Ovary (tissue), 9 donors: ENCODE data around the gene ARRDC5. TPM values are rescaled to one million over a fixed set of nuclear protein-coding genes. Genes with fewer than 3 reads are reported as not detected.

Experiments
- DNase-seq, 5 donors: peaks; one replicate each; pipeline ENCODE4 v3.0.0-alpha.2; 2019 to 2020
- H3K27ac ChIP-seq, 2 donors: fragments of 200-600 bp; one replicate each; pipeline versions ENCODE4 v1.5.1 to v1.8.0; 2019 to 2022
- H3K27me3 ChIP-seq: fragments of 200-600 bp; one replicate; pipeline ENCODE4 v1.8.0; 2022
- H3K36me3 ChIP-seq: fragments of 200-600 bp; sonication (generic); one replicate; pipeline ENCODE4 v1.5.1; 2019
- H3K4me1 ChIP-seq: one replicate; pipeline ENCODE4 v1.8.1; 2013; ENCODE audit warnings: mild to moderate bottlenecking, moderate library complexity; ENCODE audit not compliant: insufficient read depth
- H3K4me3 ChIP-seq: fragments of 200-600 bp; sonication (generic); one replicate; pipeline ENCODE4 v1.5.1; 2017
- H3K9me3 ChIP-seq, 2 donors: fragments of 200-600 bp in 1 of 2; sonication (generic) in 1 of 2; one replicate each; pipeline versions ENCODE4 v1.5.1 to v1.8.1; 2013 to 2019; ENCODE audit warnings: mild to moderate bottlenecking in 1 of 2, moderate library complexity in 1 of 2
- EP300 ChIP-seq: sonication (generic); formaldehyde crosslinking; IDR thresholded peaks from one replicate; pipeline ENCODE4 v1.6.1; 2017; ENCODE audit warnings: antibody characterized with exemption
- POLR2A ChIP-seq: fragments of 450-650 bp; IDR thresholded peaks from one replicate; pipeline ENCODE4 v1.6.1; 2017; ENCODE audit warnings: antibody characterized with exemption, mild to moderate bottlenecking, moderate library complexity
- WGBS, 3 donors: extraction: QIAGEN DNeasy Blood & Tissue Kit in 1 of 3; methylation state at CpG; one replicate each; pipeline versions ENCODE4 v1.1.5 to v1.1.7; 2013 to 2017; 5-methylcytosine and 5-hydroxymethylcytosine counted together
- intact Hi-C, 4 donors: fragments of 100-400 bp; cut with DNase I; formaldehyde crosslinking; loops; one replicate each; pipeline versions ENCODE4 v1.11.0 to v1.15.1; 2022 to 2023
- polyA plus RNA-seq, 2 donors: library from polyadenylated mRNA; stranded (reverse); fragments of 200-250 nt in 1 of 2; fragments of 350-450 nt in 1 of 2; fragmentation: Illumina TruSeq in 1 of 2; extraction: RNeasy Lipid Tissue Mini Kit (QIAGEN cat#74804) in 1 of 2; gene quantifications; one replicate each; pipeline ENCODE4 v1.2.3, GENCODE V29; 2013 to 2014
- total RNA-seq, 7 donors: library from RNA; depleted of rRNA in 2 of 7; stranded (reverse); fragments of >200 nt in 2 of 7; fragmentation: NEBNext Ultra II Directional in 3 of 7; extraction: Animal tissue kit (Norgen Biotek cat#: 25700) in 3 of 7; gene quantifications; one replicate each; pipeline versions ENCODE4 v1.1.0 to v1.2.4, GENCODE V29; 2016 to 2023
- TF ChIP-seq, protein P1 (sequence below), 3 donors: fragments of 450-650 bp in 2 of 3; fragments of 200-600 bp in 1 of 3; IDR thresholded peaks; one replicate each; pipeline versions ENCODE4 v1.5.1 to v1.8.0; 2016 to 2022; ENCODE audit warnings: antibody characterized with exemption in 3 of 3, mild to moderate bottlenecking in 1 of 3
- donor health status: DM: no; HTN: no; CAD: no; lungs with moderate emphysema.
- donor health status: DM: no; HTN: no; CAD: no.
- donor health status: Bipolar disorder and iron deficiency.
- donor health status: DM: yes; HTN: yes; CAD: no.
- donor health status: DM: no; HTN: no; CAD: no.
- donor health status: DM: yes; HTN: yes; CAD: no.

The ARRDC5 gene
- total and polyA plus RNA-seq, 9 donors: 0.07 to 1.2 (median 0.24) TPM; not detected in 3

DNA sequence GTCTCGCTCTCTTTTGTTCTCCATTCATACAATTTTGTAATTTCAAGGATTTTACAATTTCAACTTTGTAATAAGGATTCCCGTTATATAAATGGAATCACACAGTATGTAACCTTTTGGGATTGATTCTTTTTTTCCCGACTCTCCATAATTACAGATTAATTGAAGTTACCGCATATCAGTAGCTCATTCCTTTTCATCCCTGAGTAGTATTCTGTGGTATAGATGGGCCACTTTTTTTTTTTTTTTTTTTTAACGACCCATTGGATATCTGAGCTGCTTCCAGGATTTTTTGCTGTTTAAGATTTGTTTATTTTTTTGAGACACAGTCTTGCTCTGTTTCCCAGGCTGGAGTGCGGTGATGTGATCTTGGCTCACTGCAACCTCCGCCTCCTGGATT is 34.4 kb upstream of the ARRDC5 start:
- H3K27me3 ChIP-seq: no peaks in the 10 kb centered on the region
- no peaks in the 10 kb centered on the region for H3K36me3 ChIP-seq
- H3K4me1 ChIP-seq: no peaks in the 10 kb centered on the region
- WGBS, 3 donors: 85 to 92% (median 87%) methylated on average over 7 of the region's 7 CpGs
- H3K4me3 ChIP-seq: no peak overlapping the region
- no peaks in the 10 kb centered on the region for H3K9me3 ChIP-seq
- no peak overlapping the region for H3K27ac ChIP-seq
- intact Hi-C loops: no loop called here
- TF ChIP-seq POLR2A: no peak
- TF ChIP-seq, protein P1, sequence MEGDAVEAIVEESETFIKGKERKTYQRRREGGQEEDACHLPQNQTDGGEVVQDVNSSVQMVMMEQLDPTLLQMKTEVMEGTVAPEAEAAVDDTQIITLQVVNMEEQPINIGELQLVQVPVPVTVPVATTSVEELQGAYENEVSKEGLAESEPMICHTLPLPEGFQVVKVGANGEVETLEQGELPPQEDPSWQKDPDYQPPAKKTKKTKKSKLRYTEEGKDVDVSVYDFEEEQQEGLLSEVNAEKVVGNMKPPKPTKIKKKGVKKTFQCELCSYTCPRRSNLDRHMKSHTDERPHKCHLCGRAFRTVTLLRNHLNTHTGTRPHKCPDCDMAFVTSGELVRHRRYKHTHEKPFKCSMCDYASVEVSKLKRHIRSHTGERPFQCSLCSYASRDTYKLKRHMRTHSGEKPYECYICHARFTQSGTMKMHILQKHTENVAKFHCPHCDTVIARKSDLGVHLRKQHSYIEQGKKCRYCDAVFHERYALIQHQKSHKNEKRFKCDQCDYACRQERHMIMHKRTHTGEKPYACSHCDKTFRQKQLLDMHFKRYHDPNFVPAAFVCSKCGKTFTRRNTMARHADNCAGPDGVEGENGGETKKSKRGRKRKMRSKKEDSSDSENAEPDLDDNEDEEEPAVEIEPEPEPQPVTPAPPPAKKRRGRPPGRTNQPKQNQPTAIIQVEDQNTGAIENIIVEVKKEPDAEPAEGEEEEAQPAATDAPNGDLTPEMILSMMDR (IDR thresholded peaks at IDR 0.05): no peak
- TF ChIP-seq EP300: no peak
- no peak for DNase-seq

DNA sequence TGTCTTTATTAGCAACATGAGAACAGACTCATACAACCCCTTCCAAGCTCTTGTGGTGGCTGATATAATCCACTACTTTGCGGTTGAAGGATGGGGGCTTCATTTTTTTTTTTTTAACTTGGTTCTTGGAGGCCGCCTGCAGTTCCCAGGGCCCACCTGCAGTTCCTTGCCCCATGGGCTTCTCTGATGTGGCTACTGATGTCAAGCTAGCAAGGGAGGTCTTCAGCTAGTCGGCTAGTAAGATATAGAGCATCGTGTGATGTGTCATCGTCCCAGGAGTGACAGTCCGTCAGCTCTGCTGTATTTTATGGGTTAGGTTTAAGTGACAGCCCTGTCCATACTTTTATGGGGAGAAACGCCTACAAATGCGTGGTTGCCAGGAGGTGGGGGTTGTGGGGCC is 32.7 kb upstream of the ARRDC5 start:
- H3K9me3 ChIP-seq: no peaks in the 10 kb centered on the region
- H3K36me3 ChIP-seq: no peaks in the 10 kb centered on the region
- 92 to 97% (median 94%) methylated on average over 8 of the region's 8 CpGs for WGBS, 3 donors
- no peaks in the 10 kb centered on the region for H3K27me3 ChIP-seq
- no peak overlapping the region for H3K4me3 ChIP-seq
- intact Hi-C loops: no loop called here
- no peak overlapping the region for H3K27ac ChIP-seq
- no peak for TF ChIP-seq POLR2A
- TF ChIP-seq EP300: no peak
- TF ChIP-seq, protein P1 (IDR thresholded peaks at IDR 0.05): no peak
- no peaks in the 10 kb centered on the region for H3K4me1 ChIP-seq
- DNase-seq: no peak

DNA sequence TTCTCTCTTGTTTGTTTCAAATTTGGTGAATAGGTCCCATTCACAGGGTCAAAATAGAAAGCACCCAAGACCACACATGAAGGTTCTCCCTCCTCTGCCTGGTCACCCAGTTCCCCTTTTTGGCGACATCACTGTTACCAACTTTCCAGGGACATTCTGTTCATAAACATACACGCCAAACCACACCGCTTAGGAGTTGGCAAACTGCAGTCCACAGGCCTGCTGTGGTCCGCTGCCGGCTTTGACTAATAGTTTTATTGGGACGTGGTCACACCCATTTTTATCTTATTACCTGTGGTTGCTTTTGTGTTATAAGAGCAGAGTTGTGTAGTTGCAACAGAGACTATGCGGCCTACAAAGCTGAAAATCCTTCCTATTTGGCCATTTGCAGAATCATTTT is 30.8 kb upstream of the ARRDC5 start:
- no peaks in the 10 kb centered on the region for H3K9me3 ChIP-seq
- H3K27me3 ChIP-seq: no peaks in the 10 kb centered on the region
- no peaks in the 10 kb centered on the region for H3K4me1 ChIP-seq
- intact Hi-C loops: no loop called here
- H3K27ac ChIP-seq: no peak overlapping the region
- TF ChIP-seq POLR2A: no peak
- TF ChIP-seq EP300: no peak
- TF ChIP-seq, protein P1 (IDR thresholded peaks at IDR 0.05): no peak
- DNase-seq: no peak
- H3K4me3 ChIP-seq: no peak overlapping the region
- 76 to 85% (median 80%) methylated on average over 7 of the region's 7 CpGs for WGBS, 3 donors
- H3K36me3 ChIP-seq: no peaks in the 10 kb centered on the region

DNA sequence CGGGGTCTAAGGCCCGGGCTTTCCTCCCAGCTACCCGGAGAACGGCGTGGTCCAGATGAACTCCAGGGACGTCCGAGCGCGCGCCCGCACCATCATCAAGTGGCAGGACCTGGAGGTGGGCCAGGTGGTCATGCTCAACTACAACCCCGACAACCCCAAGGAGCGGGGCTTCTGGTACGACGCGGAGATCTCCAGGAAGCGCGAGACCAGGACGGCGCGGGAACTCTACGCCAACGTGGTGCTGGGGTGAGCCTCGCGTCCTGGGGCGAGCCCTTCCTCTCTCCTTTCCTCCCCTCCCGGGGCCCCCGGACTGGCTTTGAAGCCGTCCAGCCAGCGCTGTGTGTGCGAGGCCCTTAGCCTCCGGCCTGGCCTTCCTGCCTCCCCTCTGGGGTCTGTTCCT is 30.0 kb upstream of the ARRDC5 start:
- Histone ChIP-seq H3K27ac (no peak overlapping the region), H3K36me3 (no peaks in the 10 kb centered on the region), H3K4me3 (no peak overlapping the region), H3K9me3 (no peaks in the 10 kb centered on the region), H3K27me3 (no peaks in the 10 kb centered on the region), H3K4me1 (no peaks in the 10 kb centered on the region)
- WGBS, 3 donors: 96 to 97% (median 96%) methylated on average over 32 of the region's 32 CpGs
- TF ChIP-seq EP300: no peak
- TF ChIP-seq, protein P1 (IDR thresholded peaks at IDR 0.05): no peak
- no peak for DNase-seq
- intact Hi-C loops: no loop called here

DNA sequence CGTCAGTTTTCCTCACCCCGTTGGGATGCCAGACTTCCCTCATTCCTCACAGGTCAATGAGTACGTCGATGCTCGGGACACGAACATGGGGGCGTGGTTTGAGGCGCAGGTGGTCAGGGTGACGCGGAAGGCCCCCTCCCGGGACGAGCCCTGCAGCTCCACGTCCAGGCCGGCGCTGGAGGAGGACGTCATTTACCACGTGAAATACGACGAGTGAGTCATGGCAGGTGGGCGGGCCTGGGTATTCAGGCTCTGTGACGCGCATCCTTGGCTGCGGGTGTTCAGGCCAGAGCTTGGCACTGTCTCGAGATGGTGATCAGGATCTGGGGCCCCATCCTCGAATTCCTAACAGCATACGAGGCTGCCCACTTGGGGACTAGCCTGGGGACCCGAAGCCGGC is 28.0 kb upstream of the ARRDC5 start:
- intact Hi-C loops: no loop called here
- Histone ChIP-seq H3K9me3 (no peaks in the 10 kb centered on the region), H3K27ac (no peak overlapping the region), H3K27me3 (no peaks in the 10 kb centered on the region), H3K4me3 (no peak overlapping the region), H3K36me3 (no peaks in the 10 kb centered on the region), H3K4me1 (peaks cover 4% of the 10 kb centered on the region)
- no peak for DNase-seq
- WGBS, 3 donors: 89 to 90% (median 89%) methylated on average over 28 of the region's 28 CpGs
- TF ChIP-seq POLR2A (no peak), EP300 (no peak)
- TF ChIP-seq, protein P1 (IDR thresholded peaks at IDR 0.05): no peak
